HepG2 (cell line): Measurements from ENCODE around the gene C20orf204. TPM values are rescaled to one million over a fixed set of nuclear protein-coding genes. Genes with fewer than 3 reads are reported as not detected.

Experiments used
- CENPX ChIP-seq: sonication (generic); formaldehyde crosslinking; IDR thresholded peaks from 2 replicates; pipeline ENCODE4 v1.9.0; 2021; ENCODE audit warnings: mild to moderate bottlenecking, missing genetic modification reagents, moderate library complexity
- EHMT2 ChIP-seq: fragments of 200-600 bp; sonication (generic); IDR thresholded peaks from 2 replicates; pipeline ENCODE4 v1.7.0; 2017; ENCODE audit warnings: antibody characterized with exemption, low read depth, low read length, borderline replicate concordance
- ESRRA ChIP-seq: sonication (generic); formaldehyde crosslinking; IDR thresholded peaks from 2 replicates; pipeline ENCODE4 v1.5.1; 2020; ENCODE audit warnings: mild to moderate bottlenecking, low read depth, missing genetic modification reagents
- GZF1 ChIP-seq: sonication (generic); formaldehyde crosslinking; IDR thresholded peaks from 2 replicates; pipeline ENCODE4 v1.5.1; 2020; ENCODE audit warnings: mild to moderate bottlenecking, missing genetic modification reagents
- ISL2 ChIP-seq: sonication (generic); formaldehyde crosslinking; IDR thresholded peaks from 2 replicates; pipeline ENCODE4 v1.5.0; 2020; ENCODE audit warnings: missing genetic modification reagents
- MAFF ChIP-seq: IDR thresholded peaks from 2 replicates; pipeline ENCODE4 v1.6.1; 2011; ENCODE audit warnings: low read depth, low read length, improper control_type of control experiment
- MIER3 ChIP-seq: IDR thresholded peaks from 2 replicates; pipeline ENCODE4 v1.6.1; 2016; ENCODE audit warnings: missing compliant biosample characterization, borderline replicate concordance
- MXD4 ChIP-seq: IDR thresholded peaks from 2 replicates; pipeline ENCODE4 v1.6.1; 2016; ENCODE audit warnings: mild to moderate bottlenecking, missing biosample characterization, missing genetic modification reagents
- NAIF1 ChIP-seq: sonication (generic); formaldehyde crosslinking; IDR thresholded peaks from 2 replicates; pipeline ENCODE4 v1.5.0; 2020; ENCODE audit warnings: mild to moderate bottlenecking, missing genetic modification reagents, borderline replicate concordance
- PAX8 ChIP-seq: sonication (generic); formaldehyde crosslinking; IDR thresholded peaks from 2 replicates; pipeline ENCODE4 v1.8.0; 2022; ENCODE audit warnings: mild to moderate bottlenecking, missing genetic modification reagents, borderline replicate concordance
- PRMT3 ChIP-seq: sonication (generic); formaldehyde crosslinking; IDR thresholded peaks from 2 replicates; pipeline ENCODE4 v1.8.1; 2022; ENCODE audit warnings: low read depth, mild to moderate bottlenecking, moderate library complexity, missing genetic modification reagents, borderline replicate concordance
- RARA ChIP-seq: IDR thresholded peaks from 2 replicates; pipeline ENCODE4 v1.6.1; 2016; ENCODE audit warnings: missing genetic modification reagents, missing compliant biosample characterization
- SOX6 ChIP-seq, 2 experiments: fragments of 450-650 bp in 1 of 2; sonication (generic) in 1 of 2; formaldehyde crosslinking in 1 of 2; IDR thresholded peaks; 2 replicates each; pipeline versions ENCODE4 v1.4.0 to v1.6.1; 2017 to 2020; ENCODE audit warnings: antibody characterized with exemption in 1 of 2, mild to moderate bottlenecking in 1 of 2, missing genetic modification reagents in 1 of 2
- ZBTB3 ChIP-seq: sonication (generic); formaldehyde crosslinking; IDR thresholded peaks from 2 replicates; pipeline ENCODE4 v1.4.0; 2020; ENCODE audit warnings: low read depth, mild to moderate bottlenecking, moderate library complexity, missing genetic modification reagents, borderline replicate concordance
- ZNF232 ChIP-seq: sonication (generic); formaldehyde crosslinking; IDR thresholded peaks from 2 replicates; pipeline ENCODE4 v1.4.0; 2020; ENCODE audit warnings: missing genetic modification reagents, borderline replicate concordance
- ZNF354B ChIP-seq: sonication (generic); formaldehyde crosslinking; IDR thresholded peaks from 2 replicates; pipeline ENCODE4 v1.8.0; 2022; ENCODE audit warnings: mild to moderate bottlenecking, missing genetic modification reagents
- ZNF446 ChIP-seq: sonication (generic); formaldehyde crosslinking; IDR thresholded peaks from 2 replicates; pipeline ENCODE4 v1.5.0; 2020; ENCODE audit warnings: mild to moderate bottlenecking, missing genetic modification reagents
- ZNF460 ChIP-seq: sonication (generic); formaldehyde crosslinking; IDR thresholded peaks from 2 replicates; pipeline ENCODE4 v1.5.1; 2020; ENCODE audit warnings: missing genetic modification reagents, mild to moderate bottlenecking, borderline replicate concordance
- ZNF468 ChIP-seq: sonication (generic); formaldehyde crosslinking; IDR thresholded peaks from 2 replicates; pipeline ENCODE4 v1.8.0; 2022; ENCODE audit warnings: mild to moderate bottlenecking, moderate library complexity, missing genetic modification reagents
- ZNF550 ChIP-seq: sonication (generic); formaldehyde crosslinking; IDR thresholded peaks from 2 replicates; pipeline ENCODE4 v1.4.0; 2020; ENCODE audit warnings: mild to moderate bottlenecking, missing genetic modification reagents, borderline replicate concordance
- ZNF615 ChIP-seq: sonication (generic); formaldehyde crosslinking; IDR thresholded peaks from 2 replicates; pipeline ENCODE4 v1.5.0; 2020; ENCODE audit warnings: mild to moderate bottlenecking, missing genetic modification reagents, borderline replicate concordance
- ZNF891 ChIP-seq: sonication (generic); formaldehyde crosslinking; IDR thresholded peaks from 2 replicates; pipeline ENCODE4 v1.5.0; 2020; ENCODE audit warnings: mild to moderate bottlenecking, missing genetic modification reagents
- polyA plus RNA-seq, 8 experiments: library from polyadenylated mRNA; depleted of rRNA in 3 of 8; stranded (reverse) in 7 of 8; unstranded in 1 of 8; fragments of >200 nt; fragmentation: Illumina TruSeq in 4 of 8; extraction: Trizol in 4 of 8; gene quantifications; 2 replicates each; pipeline versions ENCODE4 v1.2.1 to v1.2.3, GENCODE V29; 2011 to 2016; ENCODE audit warnings: low read depth in 4 of 8, missing spikeins in 1 of 8, mixed read lengths in 1 of 8; ENCODE audit not compliant: insufficient read depth in 1 of 8
- total RNA-seq, 5 experiments: library from RNA; depleted of rRNA; stranded (reverse); fragments of >200 nt; fragmentation: Illumina TruSeq; extraction: Trizol; gene quantifications; 2 replicates each; pipeline ENCODE4 v1.2.3, GENCODE V29; 2016; ENCODE audit warnings: low read depth in 1 of 5
- TF ChIP-seq, protein P1 (sequence below): sonication (generic); formaldehyde crosslinking; IDR thresholded peaks from 2 replicates; pipeline ENCODE4; 2020; ENCODE audit warnings: missing genetic modification reagents, mild to moderate bottlenecking, borderline replicate concordance
- TF ChIP-seq, protein P2 (sequence below): sonication (generic); formaldehyde crosslinking; IDR thresholded peaks from 2 replicates; pipeline ENCODE4 v1.9.0; 2021; ENCODE audit warnings: missing genetic modification reagents, borderline replicate concordance

C20orf204 gene
- total and polyA plus RNA-seq, 2 of the 13 experiments (the other 11 are each of a cell fraction or from before 2014, with no cell fraction given): 22.1 to 80.0 TPM

- TF ChIP-seq ZNF550 (CRISPR knock-in tag) (peak; percentile 52; the same call in 1 of the 2 replicates), GZF1 (CRISPR knock-in tag) (peak; percentile 80; the same call in 1 of the 2 replicates), ZBTB3 (CRISPR knock-in tag) (peak; percentile 58; the same call in 1 of the 2 replicates), ZNF468 (CRISPR knock-in tag) (peak; percentile 92; the same call in 1 of the 2 replicates), PRMT3 (no peak), MIER3 (CRISPR knock-in tag) (peak; percentile 22; the same call in 1 of the 2 replicates), MAFF (no peak), PAX8 (no peak), ZNF891 (CRISPR knock-in tag) (peak; percentile 82), SOX6 (IDR thresholded peaks at IDR 0.05) (no peak), SOX6 (CRISPR knock-in tag; IDR thresholded peaks at IDR 0.05) (peak; percentile 40; the same call in 1 of the 2 replicates), ZNF460 (no peak), EHMT2 (no peak), ZNF232 (CRISPR knock-in tag) (no peak), ZNF446 (CRISPR knock-in tag) (no peak; the same call in 1 of the 2 replicates), NAIF1 (no peak), RARA (CRISPR knock-in tag) (peak; percentile 53), MXD4 (peak; percentile 93), ZNF615 (no peak), ISL2 (CRISPR knock-in tag) (no peak), ZNF354B (peak; percentile 96; the same call in 1 of the 2 replicates), CENPX (no peak), ESRRA (CRISPR knock-in tag) (0 out of 2 replicates have a peak, but pooled peaks have one; percentile 25)
- TF ChIP-seq, protein P1, sequence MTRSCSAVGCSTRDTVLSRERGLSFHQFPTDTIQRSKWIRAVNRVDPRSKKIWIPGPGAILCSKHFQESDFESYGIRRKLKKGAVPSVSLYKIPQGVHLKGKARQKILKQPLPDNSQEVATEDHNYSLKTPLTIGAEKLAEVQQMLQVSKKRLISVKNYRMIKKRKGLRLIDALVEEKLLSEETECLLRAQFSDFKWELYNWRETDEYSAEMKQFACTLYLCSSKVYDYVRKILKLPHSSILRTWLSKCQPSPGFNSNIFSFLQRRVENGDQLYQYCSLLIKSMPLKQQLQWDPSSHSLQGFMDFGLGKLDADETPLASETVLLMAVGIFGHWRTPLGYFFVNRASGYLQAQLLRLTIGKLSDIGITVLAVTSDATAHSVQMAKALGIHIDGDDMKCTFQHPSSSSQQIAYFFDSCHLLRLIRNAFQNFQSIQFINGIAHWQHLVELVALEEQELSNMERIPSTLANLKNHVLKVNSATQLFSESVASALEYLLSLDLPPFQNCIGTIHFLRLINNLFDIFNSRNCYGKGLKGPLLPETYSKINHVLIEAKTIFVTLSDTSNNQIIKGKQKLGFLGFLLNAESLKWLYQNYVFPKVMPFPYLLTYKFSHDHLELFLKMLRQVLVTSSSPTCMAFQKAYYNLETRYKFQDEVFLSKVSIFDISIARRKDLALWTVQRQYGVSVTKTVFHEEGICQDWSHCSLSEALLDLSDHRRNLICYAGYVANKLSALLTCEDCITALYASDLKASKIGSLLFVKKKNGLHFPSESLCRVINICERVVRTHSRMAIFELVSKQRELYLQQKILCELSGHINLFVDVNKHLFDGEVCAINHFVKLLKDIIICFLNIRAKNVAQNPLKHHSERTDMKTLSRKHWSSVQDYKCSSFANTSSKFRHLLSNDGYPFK: peak; percentile 80; the same call in 1 of the 2 replicates
- TF ChIP-seq, protein P2, sequence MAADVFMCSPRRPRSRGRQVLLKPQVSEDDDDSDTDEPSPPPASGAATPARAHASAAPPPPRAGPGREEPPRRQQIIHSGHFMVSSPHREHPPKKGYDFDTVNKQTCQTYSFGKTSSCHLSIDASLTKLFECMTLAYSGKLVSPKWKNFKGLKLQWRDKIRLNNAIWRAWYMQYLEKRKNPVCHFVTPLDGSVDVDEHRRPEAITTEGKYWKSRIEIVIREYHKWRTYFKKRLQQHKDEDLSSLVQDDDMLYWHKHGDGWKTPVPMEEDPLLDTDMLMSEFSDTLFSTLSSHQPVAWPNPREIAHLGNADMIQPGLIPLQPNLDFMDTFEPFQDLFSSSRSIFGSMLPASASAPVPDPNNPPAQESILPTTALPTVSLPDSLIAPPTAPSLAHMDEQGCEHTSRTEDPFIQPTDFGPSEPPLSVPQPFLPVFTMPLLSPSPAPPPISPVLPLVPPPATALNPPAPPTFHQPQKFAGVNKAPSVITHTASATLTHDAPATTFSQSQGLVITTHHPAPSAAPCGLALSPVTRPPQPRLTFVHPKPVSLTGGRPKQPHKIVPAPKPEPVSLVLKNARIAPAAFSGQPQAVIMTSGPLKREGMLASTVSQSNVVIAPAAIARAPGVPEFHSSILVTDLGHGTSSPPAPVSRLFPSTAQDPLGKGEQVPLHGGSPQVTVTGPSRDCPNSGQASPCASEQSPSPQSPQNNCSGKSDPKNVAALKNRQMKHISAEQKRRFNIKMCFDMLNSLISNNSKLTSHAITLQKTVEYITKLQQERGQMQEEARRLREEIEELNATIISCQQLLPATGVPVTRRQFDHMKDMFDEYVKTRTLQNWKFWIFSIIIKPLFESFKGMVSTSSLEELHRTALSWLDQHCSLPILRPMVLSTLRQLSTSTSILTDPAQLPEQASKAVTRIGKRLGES (CRISPR knock-in tag): no peak
Measured at GRCh38 chr20:64052987-64053840, 17.2 kb downstream of the C20orf204 start (continued).
